ENCODE results near the gene ADAMTSL1.

ADAMTSL1 gene

GRCh38 chr9:18550286-18550685, 76.3 kb downstream of the ADAMTSL1 start:
- Histone ChIP-seq H3K4me1 (ENCODE audit: insufficient read depth, low read length) (no peaks in the 10 kb centered on the region), H3K79me2 (ENCODE audit: insufficient read depth, low read length) (no peaks in the 10 kb centered on the region)
- no peak for DNase-seq

GRCh38 chr9:18554244-18554643, 80.3 kb downstream of the ADAMTSL1 start:
- H2AFZ ChIP-seq (ENCODE audit: low read depth, low read length), result no peak overlapping the region
- DNase-seq (no peak), ATAC-seq (ENCODE audit: insufficient read depth, low read depth) (no peak)
- no peak overlapping the region for H3K4me3 ChIP-seq (ENCODE audit: low read depth in 1 of 2, low read length in 2 of 2)
- no peaks in the 10 kb centered on the region for H4K20me1 ChIP-seq (ENCODE audit: insufficient read depth, low read length)
- no peaks in the 10 kb centered on the region for H3K79me2 ChIP-seq (ENCODE audit: insufficient read depth, low read length)
- no peak overlapping the region for H3K9ac ChIP-seq (ENCODE audit: low read depth, low read length)
- H3K4me1 ChIP-seq (ENCODE audit: insufficient read depth, low read length), result no peaks in the 10 kb centered on the region
- no peak overlapping the region for H3K27ac ChIP-seq (ENCODE audit: low read length)
- H3K9me3 ChIP-seq (ENCODE audit: insufficient read depth, low read length, severe bottlenecking), result no peaks in the 10 kb centered on the region
- TF ChIP-seq CTCF (IDR thresholded peaks at IDR 0.05; ENCODE audit: borderline replicate concordance, extremely low read depth, low read length, poor library complexity, severe bottlenecking) (no peak), EZH2 (IDR thresholded peaks at IDR 0.05; ENCODE audit: borderline replicate concordance, low read depth, low read length, severe bottlenecking) (no peak)
- H3K36me3 ChIP-seq (ENCODE audit: insufficient read depth, low read length), result no peaks in the 10 kb centered on the region
- H3K27me3 ChIP-seq (ENCODE audit: insufficient read depth, low read length, poor library complexity), result no peaks in the 10 kb centered on the region
- H3K4me2 ChIP-seq (ENCODE audit: insufficient read depth, low read length), result no peak overlapping the region

More at GRCh38 chr9:18550286-18550685, 76.3 kb downstream of the ADAMTSL1 start:
- Histone ChIP-seq H3K27me3 (ENCODE audit: insufficient read depth, low read length, poor library complexity) (no peaks in the 10 kb centered on the region), H3K27ac (ENCODE audit: low read length) (no peak overlapping the region), H3K9ac (ENCODE audit: low read depth, low read length) (no peak overlapping the region), H4K20me1 (ENCODE audit: insufficient read depth, low read length) (no peaks in the 10 kb centered on the region), H3K4me2 (ENCODE audit: insufficient read depth, low read length) (no peak overlapping the region), H3K4me3 (ENCODE audit: low read depth in 1 of 2, low read length in 2 of 2) (no peak overlapping the region), H3K9me3 (ENCODE audit: insufficient read depth, low read length, severe bottlenecking) (no peaks in the 10 kb centered on the region), H3K36me3 (ENCODE audit: insufficient read depth, low read length) (no peaks in the 10 kb centered on the region), H2AFZ (ENCODE audit: low read depth, low read length) (no peak overlapping the region)
- no peak for TF ChIP-seq CTCF (IDR thresholded peaks at IDR 0.05; ENCODE audit: borderline replicate concordance, extremely low read depth, low read length, poor library complexity, severe bottlenecking)
- TF ChIP-seq EZH2 (IDR thresholded peaks at IDR 0.05; ENCODE audit: borderline replicate concordance, low read depth, low read length, severe bottlenecking), result no peak
- no peak for ATAC-seq (ENCODE audit: insufficient read depth, low read depth)

GRCh38 chr9:18555105-18555883, 81.3 kb downstream of the ADAMTSL1 start:
- H3K27me3 ChIP-seq (ENCODE audit: insufficient read depth, low read length, poor library complexity), result no peaks in the 10 kb centered on the region
- H3K79me2 ChIP-seq (ENCODE audit: insufficient read depth, low read length), result no peaks in the 10 kb centered on the region
- no peak overlapping the region for H3K9ac ChIP-seq (ENCODE audit: low read depth, low read length)
- H3K4me3 ChIP-seq (ENCODE audit: low read depth in 1 of 2, low read length in 2 of 2), result no peak overlapping the region
- no peak overlapping the region for H3K4me2 ChIP-seq (ENCODE audit: insufficient read depth, low read length)
- no peaks in the 10 kb centered on the region for H3K9me3 ChIP-seq (ENCODE audit: insufficient read depth, low read length, severe bottlenecking)
- H2AFZ ChIP-seq (ENCODE audit: low read depth, low read length), result no peak overlapping the region
- no peaks in the 10 kb centered on the region for H3K36me3 ChIP-seq (ENCODE audit: insufficient read depth, low read length)
- ATAC-seq (ENCODE audit: insufficient read depth, low read depth) (no peak), DNase-seq (no peak)
- no peaks in the 10 kb centered on the region for H3K4me1 ChIP-seq (ENCODE audit: insufficient read depth, low read length)
- H4K20me1 ChIP-seq (ENCODE audit: insufficient read depth, low read length), result no peaks in the 10 kb centered on the region
- TF ChIP-seq CTCF (IDR thresholded peaks at IDR 0.05; ENCODE audit: borderline replicate concordance, extremely low read depth, low read length, poor library complexity, severe bottlenecking) (no peak), EZH2 (IDR thresholded peaks at IDR 0.05; ENCODE audit: borderline replicate concordance, low read depth, low read length, severe bottlenecking) (no peak)
- no peak overlapping the region for H3K27ac ChIP-seq (ENCODE audit: low read length)

Measured in DND-41 (cell line).